HG03469 (cell line): ENCODE data around the gene ZNF432.
"Not testable (repeated sequence)": the region's sequence is repeated elsewhere in the genome, so short reads cannot be mapped to it uniquely, and the experiment has no call there.

Experiments used
- ATAC-seq: cut with Tn5 transposase; IDR thresholded peaks from one replicate; pipeline ENCODE4 v1.9.1; 2021; ENCODE audit warnings: mild to moderate bottlenecking, moderate library complexity, moderate number of reproducible peaks; ENCODE audit not compliant: unreplicated experiment

ZNF432 gene

DNA sequence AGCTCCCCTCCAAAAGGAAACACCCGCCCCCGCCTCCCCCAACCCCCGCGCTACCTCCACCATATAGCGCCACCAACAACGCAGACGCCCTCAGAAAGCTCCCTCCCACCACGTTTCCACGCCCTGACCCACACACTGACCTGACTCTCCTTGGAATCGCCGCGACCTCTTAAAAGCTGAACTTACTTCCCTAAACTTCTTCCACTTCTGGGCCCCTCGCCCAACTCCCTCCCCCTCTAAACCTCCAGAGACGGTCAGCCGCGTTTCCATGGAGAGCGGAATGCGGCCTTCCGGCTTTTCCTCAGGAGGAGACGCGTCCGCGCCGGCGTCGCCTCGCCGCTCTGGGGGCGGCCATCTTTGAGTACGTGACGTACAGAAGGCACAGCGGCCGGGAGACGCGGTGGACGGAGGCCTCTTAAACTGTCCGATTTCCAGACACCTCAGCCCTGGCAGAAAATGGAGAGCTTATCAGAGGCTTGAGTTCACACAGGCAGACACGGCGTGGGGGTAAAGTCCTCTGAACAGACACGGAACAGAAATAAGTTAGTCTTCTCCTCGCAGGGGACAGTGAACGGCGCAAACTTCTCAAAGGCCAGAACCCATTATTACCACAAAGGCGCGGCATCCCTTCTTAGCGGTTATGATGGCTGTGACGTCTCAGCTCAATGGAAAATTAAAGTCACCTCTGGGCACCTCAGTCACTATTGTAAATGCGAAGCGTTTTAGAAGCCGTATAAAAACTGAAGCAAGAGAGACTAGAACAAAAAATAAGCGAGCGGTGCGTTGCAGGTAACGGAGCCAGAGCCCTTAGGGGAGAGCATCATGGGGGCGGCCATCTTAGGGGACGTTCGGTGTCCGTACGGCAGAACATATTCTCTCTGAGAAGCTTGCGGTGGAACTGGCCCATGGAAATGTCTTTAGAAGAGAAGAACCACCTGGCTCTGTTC is at the start of gene ZNF432:
Gene ZNF432 (minus strand): TSS at position 284 of the 947 bp plus-strand sequence. CDS start 1,970 bp downstream, outside the sequence.
- ATAC-seq, result peak; percentile 46

DNA sequence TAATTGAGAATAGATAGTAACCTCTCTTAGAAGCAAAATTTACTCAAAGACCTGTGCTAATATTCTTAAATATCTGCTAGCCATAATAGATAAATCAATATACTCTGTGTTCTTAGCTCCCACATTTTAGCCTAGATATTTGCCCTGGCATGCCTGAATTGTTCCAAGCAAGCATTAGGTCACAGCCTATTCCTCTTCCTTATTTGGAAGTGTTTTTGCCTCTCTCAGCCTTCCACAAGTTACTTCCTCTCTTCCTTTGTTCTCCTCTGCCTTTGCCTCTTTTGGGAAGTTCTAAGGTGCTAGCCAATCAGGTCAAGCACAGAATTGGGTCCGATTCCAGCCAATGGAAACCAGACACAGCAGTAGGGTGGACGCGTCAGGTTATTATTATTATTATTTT is 47.8 kb upstream of the ZNF432 start:
- ATAC-seq, result not testable (repeated sequence)

DNA sequence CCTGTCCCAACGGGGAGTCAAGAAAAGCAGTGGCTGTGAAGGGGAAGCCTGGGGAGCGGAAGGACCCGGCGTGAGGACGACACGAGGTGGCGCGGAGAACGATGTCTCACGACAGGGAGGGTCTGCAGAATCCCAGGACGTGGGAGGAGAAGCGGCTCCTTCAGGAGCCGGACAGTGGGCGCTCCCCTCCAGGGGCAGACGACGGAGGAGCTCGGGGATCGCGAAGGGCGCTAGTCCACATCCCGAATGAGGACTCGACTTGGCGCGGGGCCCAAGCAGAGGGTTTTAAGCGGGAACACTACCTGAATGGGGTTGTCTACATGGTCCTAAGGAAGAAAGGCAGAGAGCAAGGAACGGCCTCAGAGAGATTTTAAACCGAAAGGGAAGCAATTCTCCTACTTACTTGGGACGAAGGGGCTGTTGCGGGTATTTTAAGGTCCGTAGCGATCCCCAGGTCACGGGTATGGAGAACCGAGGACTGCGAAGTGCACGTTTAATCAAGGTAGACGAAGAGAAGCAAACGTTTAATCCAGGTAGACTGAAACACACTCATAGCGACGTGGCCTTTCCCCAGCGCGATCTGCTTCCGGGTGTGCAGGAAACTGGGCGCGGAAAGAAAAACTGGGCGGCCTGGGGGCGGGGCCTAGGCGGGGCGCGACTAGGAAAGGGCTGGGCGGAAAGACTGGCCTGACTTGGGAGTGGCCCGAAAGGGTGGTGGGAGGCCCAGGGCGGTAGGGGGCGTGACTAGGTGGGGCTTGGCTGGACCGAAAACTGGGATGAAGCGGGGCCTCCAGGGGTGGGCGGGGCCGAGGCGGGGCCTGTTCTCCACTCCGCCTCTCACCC is 46.8 kb upstream of the ZNF432 start, which contains the start of gene ZNF841:
Gene ZNF841 (minus strand): TSS at position 594 of the 843 bp plus-strand sequence. CDS start 10,964 bp downstream, outside the sequence.
- no peak for ATAC-seq

DNA sequence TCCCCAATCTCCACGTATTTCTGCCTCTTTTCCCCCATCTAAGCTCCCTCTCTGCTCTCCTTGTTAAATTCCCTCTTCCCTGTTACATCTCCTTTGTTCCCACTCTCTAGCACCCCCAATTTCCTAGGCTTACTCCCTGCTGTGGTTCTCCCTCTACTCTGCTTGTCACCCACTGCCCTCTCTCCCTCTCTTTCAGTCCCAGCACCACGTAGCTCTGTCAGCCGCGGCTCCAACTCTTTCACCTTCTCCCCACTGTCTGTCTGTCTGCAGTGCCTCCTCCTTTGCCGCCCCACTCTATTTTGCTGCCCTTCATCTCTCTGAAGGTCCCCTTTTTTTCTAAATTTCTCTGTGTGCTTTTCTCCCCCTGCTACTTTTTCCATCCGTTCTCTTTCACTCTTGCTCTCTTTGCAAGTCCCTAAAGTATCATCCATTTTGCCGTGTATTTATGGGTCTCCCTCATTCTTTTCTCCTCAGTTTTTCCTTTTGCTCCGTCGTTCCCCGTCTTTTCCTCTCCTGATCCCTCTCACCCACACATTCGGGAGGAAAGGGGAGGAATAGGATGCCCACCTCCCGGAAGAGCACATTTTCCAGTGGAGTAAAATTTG is 46.0 kb upstream of the ZNF432 start:
- ATAC-seq, result no peak

DNA sequence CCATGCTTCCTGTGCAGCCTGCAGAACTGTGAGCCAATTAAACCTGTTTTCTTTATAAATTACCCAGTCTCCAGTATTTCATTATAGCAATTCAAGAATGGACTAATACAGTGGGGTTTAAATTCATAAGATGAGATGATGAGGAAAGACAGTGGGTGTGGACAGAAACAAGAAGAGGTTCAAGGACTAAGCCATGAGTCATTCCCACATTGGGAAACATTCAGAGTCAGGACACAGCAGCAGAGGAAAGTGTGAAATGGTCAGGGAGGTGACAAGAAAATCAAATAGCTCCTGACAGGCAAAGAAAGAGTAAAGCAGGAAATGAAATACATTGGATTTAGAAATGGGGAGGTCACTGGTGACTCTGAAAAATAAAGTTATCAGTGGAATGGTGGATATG is 37.8 kb upstream of the ZNF432 start:
- no peak for ATAC-seq

DNA sequence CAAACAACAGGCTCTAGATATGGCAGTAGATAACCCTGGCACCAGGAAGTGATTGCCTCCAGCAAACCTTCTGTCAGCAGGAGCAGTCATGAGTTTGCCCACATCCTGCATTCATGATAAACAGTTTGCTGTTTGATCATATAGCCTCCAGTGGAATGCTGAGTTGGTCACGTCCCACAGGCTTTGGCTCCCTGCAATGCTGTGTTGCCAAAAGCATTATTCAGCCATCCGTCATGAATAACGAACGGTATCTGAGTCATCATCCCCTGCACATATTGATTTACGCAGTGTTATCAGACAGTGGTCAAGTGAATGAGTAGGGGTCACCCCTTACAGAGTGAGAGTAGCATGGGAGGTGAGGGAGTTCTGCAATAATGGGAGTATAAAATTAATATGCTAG is 21.9 kb upstream of the ZNF432 start:
- no peak for ATAC-seq

DNA sequence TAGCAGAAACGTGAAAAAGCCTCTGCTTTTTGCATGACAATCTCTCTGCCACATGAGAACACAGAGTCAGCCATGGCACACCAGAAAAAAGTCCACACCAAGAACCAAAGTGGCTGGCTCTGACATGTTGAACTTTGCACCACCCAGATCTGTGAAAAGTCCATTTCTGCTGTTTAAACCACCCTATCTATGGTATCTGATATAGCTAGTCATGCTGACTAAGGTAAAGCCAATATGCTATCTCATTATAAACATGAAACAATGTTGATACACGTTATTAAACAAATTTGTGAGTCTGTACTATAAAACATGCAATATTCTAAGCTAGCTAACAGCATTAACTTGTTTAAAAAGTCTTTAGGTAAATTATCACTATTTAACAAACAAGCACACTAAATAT is 21.0 kb upstream of the ZNF432 start:
- no peak for ATAC-seq

DNA sequence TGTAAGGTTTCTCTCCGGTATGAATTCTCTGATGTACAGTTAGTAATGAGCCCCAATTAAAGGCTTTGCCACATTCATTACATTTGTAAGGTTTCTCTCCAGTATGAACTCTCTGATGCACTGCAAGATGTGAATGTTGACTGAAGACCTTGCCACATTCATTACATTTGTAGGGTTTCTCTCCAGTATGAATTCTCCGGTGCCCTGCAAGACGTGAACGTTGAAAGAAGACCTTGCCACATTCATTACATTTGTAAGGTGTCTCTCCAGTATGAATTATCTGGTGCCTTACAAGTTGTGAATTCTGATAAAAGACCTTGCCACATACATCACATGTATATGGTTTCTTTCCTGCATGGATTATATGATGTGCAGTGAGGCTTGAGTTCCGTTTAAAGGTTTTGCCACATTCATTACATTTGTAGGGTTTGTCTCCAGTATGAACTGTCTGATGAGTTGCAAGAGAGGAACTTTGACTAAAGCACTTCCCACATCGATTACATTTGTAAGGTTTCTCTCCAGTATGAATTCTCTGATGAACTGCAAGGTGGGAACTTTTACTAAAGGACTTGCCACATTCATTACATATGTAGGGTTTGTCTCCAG is 17.7 kb upstream of the ZNF432 start:
- ATAC-seq, result no peak

DNA sequence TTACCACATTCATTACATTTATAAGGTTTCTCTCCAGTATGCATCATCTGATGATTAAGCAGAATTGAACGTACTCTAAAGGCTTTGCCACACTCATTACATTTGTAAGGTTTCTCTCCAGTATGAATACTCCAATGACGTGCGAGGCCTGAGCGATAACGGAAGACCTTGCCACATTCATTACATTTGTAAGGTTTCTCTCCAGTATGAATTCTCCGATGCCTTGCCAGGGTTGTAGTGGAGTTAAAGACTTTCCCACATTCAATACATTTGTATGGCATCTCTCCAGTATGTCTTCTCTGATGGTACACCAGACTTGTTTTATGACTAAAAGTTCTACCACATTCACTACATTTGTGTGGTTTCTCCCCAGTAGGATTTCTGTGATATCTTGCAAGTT is 16.8 kb upstream of the ZNF432 start:
- no peak for ATAC-seq

DNA sequence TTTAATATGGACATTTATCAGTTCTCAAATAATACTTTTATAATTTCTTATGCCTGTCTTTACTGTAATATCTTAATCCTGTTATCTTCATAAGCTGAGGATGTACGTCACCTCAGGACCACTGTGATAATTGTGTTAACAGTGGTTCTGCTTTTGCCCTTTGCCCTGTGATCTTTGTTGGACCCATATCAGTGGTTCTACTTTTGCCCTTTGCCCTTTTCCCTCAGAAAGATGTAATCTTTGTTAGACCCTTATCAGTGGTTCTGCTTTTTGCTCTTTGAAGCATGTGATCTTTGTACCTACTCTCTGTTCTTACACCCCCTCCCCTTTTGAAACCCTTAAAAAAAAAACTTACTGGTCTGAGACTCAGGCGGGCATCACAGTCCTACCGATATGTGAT is 7.8 kb upstream of the ZNF432 start:
- not testable (repeated sequence) for ATAC-seq

DNA sequence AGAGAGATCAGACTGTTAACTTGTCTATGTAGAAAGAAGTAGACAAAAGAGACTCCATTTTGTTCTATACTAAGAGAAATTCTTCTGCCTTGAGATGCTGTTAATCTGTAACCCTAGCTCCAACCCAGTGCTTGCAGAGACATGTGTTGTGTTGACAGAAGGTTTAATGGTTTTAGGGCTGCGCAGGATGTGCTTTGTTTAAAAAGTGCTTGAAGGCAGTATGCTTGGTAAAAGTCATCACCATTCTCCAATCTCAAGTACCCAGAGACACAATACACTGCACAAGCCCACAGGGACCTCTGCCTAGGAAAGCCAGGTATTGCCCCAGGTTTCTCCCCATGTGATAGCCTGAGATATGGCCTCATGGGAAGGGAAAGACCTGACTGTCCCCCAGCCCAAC is 3.1 kb upstream of the ZNF432 start:
- ATAC-seq, result not testable (repeated sequence)

DNA sequence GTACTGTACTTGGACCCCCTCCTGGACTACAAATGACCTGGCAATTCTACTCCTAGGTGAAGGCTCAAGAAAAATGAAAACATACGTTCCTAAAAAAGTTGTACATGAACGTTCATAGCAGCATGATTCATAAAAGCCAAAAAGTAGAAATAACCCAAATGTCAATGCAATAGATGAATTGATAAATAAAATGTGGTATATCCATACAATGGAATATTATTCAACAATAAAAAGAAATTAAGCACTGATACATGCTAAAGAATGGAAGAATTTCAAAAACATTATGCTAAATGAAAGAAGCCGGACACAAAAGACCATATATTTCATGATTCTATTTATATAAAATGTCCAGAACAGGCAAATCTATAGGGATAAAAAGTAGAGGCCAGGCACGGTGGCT is 9.5 kb downstream of the ZNF432 start:
- ATAC-seq, result no peak

DNA sequence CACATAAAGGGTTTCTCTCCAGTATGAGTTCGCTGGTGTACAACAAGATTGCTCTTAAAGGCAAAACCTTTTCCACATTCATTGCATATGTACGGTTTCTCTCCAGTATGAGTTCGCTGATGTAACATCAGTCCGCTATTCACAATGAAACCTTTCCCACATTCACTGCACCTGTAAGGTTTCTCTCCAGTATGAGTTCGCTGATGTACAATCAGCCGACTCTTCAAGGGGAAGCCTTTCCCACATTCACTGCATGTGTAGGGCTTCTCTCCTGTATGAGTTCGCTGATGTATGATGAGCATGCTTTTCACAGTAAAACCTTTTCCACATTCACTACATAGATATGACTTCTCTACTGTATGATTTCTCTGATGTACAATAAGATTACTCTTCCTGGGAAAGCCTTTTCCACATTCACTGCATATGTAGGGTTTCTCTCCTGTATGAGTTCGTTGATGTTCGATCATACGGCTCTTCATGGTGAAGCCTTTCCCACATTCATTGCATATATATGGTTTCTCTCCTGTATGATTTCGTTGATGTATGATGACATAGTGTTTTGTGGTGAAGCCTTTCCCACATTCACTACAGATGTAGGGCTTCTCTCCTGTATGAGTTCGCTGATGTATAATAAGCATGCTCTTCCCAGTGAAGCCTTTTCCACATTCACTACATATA is 14.4 kb downstream of the ZNF432 start:
- no peak for ATAC-seq

DNA sequence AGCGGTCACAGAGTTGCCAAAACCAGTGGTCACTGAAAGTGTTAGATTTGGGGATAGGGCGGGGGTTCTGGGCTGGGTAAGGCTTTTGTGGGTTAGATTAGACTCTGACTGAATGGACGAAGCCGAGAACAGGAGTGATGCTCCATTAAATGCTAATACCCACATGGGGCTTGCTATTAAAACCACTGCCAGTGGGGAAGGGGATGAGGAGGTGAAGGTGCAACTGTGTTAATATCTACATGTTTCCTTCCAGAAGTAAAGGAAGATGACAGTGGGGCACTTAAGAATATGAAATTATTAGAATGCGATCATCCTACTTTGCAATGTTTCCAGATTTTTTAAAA is 19.9 kb downstream of the ZNF432 start:
- ATAC-seq, result no peak

DNA sequence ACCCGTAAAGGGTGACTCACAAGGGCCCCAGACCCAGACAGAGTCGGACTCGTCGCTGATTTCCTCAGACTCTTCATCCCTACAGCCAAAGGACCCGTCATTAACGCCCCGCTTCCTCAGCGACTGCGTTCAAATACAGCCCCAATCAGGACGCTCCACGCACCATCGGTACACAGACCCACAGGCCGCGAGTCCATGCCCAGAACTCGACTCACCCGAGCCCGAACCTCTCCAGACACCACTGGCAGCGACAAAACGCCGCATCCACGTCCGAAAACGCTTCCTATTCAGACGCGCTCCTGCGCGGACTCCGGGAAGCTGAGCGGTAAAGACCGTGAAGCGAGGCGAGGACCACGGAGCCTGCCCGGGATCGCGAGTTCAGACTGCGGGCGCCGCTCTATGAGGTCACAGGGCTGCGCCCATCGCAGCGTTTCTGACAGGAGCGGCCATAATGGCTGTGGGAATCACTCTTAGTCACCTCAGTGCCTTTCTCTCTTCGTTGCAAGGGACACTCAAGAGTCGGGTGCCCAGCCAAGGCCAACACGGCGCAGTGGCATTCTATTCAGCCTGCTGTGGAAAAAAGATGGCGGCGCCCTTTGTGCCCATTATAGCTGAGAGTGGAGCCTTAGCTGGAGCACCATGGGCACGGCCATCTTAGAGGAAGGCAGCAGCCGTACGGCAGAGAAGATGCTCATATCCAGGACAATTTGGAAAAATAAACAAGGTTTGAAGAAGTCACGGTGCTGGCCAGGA is 20.4 kb downstream of the ZNF432 start, which contains the start of gene ZNF614:
Gene ZNF614 (minus strand): TSS at position 353 of the 753 bp plus-strand sequence. CDS start 2,634 bp downstream, outside the sequence.
- peak; percentile 48 for ATAC-seq

DNA sequence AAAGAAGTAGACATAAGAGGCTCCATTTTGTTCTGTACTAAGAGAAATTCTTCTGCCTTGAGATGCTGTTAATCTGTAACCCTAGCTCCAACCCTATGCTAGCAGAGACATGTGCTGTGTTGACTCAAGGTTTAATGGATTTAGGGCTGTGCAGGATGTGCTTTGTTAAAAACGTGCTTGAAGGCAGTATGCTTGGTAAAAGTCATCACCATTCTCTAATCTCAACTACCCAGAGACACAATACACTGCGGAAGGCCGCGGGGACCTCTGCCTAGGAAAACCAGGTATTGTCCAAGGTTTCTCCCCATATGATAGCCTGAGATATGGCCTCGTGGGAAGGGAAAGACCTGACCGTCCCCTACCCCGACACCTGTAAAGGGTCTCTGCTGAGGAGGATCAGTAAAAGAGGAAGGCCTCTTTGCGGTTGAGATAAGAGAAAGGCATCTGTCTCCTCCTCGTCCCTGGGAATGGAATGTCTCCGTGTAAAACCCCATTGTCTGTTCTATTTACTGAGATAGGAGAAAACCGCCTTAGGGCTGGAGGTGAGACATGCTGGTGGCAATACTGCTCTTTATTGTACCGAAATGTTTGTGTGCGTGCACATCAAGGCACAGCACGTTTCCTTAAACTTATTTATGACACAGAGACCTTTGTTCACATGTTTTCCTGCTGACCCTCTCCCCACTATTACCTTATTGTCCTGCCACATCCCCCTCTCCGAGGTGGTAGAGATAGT is 22.2 kb downstream of the ZNF432 start:
- ATAC-seq, result not testable (repeated sequence)

DNA sequence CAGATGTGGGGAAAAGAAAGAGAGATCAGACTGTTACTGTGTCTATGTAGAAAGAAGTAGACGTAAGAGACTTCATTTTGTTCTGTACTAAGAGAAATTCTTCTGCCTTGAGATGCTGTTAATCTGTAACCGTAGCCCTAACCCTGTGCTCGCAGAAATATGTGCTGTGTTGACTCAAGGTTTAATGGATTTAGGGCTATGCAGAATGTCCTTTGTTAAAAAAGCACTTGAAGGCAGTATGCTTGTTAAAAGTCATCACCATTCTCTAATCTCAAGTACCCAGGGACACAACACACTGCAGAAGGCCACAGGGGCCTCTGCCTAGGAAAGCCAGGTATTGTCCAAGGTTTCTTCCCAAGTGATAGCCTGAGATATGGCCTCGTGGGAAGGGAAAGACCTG is 24.2 kb downstream of the ZNF432 start:
- ATAC-seq, result not testable (repeated sequence)

DNA sequence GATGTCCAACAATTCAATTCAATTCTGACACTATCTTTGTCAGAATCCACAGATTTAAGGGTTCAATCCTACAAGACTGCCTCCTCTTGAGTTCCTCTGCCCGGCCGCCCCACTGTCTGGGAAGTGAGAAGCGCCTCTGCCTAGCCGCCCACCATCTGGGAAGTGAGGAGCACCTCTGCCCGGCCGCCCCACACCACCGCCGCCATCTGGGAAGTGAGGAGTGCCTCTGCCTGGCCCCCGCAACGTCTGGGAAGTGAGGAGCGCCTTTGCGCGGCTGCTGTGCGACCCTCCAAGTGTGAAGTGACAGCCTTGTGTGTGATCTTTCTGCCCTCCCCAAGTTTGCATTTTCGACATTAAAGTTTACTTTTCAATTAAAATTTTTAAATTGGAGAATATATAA is 26.4 kb downstream of the ZNF432 start:
- no peak for ATAC-seq

DNA sequence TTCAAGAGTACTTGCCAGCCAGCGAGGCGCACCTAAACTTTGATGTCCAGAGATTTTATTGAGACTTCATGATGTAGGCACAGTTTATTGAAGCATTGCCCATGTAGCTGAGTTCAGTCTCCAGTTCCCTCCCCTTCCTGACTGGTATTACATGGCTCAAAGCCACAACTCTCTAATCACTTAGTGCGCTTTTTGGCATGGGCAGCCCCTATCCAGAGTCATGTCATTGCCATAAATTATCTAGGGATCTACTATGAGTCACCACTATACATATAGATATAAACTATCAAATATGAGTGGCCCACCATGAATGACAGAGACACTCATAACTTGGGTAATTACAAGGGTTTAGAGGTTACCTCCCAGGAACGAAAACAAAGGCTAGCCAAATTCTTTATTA is 28.1 kb downstream of the ZNF432 start:
- ATAC-seq, result no peak
